HS-27A (cell line): ENCODE data around the gene INS.
A peak's percentile ranks its signal among the peaks of the same experiment; 100 is the strongest.
"Not testable (repeated sequence)": the region's sequence is repeated elsewhere in the genome, so short reads cannot be mapped to it uniquely, and the experiment has no call there.

Source experiments
- DNase-seq: peaks from one replicate; pipeline ENCODE4 v3.0.0-alpha.2; 2012; ENCODE audit warnings: low read depth, missing footprints

The INS gene

DNA sequence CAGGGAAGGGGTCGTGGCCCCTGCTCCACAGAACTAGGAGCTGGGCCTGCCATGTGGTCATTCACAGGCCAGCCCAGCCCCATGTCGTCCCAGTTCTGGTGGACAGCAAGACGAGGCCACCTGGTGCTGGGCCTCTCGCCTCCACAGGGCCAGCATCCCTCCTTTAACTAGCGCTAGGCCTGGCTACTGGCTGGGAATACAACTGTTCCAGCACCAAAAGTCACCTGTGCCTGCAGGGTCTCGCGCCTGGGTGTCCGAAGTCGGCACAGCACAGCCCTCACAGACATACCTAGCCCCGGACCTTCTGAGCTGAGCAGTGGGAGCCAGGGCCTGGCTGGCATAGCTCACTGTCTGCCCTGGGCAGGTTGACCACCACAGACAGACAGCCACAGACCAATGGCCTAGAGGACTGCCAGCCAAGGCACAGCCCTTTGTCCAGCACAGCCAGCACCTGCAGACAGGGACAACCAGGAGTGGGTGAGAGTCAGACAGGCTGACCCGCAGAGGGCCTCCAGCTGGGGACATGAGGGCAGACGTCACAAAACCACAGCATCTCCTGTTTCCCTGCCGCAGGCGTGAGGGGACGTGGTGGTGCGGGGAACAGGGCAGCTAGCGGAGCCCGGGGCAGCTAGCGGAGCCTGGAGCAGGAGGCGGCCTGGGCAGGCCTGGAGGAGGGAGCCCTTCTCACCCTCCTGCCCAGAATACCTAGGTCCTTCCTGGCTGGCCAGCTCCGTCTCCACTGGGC, 37.8 kb upstream of the INS start:
- no peak for DNase-seq

DNA sequence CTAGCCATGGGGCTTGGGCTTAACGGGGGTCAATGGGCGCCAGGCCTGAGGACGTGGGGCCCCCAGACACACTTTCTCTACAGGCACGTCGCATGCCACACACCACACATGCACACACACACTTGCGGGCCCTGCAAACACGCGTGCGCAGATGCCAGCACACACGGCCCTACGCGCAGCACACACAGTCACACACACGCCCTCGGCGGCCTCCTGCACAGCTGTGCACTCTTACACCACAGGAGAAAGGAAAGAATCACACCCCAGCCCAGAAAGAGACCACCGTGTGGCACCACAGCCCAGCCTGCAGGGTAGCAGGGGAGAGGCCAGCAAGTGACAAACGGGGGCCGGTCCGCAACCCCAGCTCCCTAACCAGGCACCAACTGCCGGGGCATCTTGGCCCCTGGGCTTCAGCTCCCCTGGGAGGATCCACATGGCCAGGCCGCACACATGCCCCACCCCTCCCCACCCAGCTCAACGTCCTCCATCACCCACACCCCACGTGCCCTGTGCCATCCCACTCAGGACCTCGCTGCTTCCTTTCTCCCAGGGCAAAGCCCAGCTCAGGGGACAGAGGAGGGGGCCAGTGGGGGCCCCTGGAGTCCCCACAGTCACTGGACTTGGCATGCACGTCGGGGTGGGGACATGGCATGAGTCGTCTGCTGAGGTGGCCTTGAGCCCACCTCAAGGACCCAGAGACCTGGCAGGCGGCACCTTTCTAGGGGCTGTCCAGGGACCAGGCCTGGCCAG, 36.9 kb upstream of the INS start:
- DNase-seq, result no peak

DNA sequence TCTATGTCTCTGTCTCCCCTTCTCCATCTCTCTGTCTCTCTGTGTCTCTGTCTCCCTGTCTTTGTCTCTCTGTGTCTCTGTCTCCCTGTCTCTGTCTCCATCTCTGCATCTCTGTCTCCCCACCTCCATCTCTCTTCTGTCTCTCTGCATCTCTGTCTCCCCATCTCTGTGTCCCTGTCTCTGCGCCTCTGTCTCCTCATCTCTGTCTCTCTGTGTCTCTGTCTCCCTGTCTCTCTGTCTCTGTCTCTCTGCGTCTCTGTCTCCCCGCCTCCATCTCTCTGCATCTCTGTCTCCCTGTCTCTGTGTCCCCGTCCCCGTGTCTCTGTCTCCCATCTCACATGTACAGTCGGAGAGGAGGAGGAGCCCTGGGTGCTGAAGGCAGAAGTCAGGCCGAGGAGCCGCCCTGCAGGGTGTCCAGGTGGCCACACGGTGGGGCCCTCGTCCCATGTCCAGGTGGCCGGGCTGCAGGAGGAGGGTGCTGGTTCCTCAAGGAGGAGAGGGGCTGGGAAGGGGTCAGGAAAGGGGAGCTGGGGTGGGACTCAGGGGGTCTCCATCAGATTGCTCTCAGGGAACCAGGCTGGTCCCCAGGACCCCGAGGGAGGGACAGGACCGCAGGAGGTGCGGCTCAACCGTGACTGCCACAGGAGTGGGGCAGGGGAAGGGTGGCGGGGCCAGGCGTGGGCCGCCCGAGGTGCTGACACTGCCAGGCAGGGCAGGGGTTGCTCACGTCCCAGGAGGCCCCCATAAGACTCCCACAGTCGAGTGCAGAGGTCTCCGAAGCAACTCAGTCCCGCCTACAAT, 36.2 kb upstream of the INS start:
- peak; percentile 11 for DNase-seq

DNA sequence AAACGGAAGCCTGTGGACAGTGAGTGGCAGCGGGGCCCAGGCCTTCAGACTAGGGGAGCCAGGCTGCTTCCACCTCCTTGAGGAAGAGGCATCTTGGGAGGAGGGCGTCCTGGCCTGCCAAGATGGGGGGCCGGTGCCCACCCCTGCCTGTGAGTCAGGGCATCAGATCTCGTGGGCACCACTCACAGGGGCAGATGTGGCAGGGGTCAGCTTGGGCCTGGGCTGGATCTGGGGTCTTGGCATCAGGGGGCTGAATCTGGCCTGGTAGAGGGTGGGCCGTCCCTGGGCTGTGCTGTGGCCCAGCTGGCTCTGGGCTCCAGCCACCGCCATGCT, 34.7 kb upstream of the INS start:
- no peak for DNase-seq

DNA sequence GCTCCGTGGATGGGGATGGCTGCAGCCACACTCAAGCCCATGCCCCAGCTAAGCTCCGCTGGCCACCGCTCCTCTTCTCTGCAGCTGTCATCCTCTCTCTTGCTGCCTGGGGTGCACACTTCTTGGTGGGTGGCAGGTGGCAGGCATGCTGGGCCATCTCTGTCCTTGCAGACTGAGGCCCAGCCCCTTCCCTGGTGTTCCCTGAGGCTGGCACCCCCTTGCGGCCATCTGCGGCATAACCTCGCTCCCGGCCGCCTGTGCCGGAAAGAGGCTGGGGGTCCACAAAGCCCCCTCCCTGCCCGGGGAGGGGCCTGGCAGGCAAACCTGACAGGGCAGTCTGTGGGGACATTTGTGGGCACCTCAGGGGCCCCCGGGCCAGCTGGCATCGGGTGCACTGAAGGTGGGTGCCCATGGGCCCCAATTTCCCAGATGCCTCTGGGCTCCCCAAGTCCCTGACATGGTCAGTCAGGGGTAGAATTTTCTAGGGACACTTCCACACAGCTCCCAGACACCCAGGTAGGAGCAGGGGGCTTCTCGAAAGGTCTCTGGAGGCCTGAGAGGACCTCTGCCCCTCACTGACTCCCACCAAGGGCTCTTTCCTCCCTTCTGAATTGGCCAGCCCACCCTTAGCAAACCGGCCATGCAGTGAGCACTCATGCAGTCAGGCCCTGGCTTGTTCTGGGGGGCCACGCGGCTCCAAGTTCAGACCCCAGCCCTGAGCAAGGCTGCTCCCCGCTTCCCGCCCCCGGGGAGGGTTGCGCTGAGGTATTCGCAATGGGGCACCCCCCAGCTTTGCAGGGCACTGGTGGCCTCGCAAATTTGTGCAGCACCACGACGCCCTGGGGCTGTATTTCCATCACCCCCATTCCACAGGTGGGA, 34.1 kb upstream of the INS start:
- no peak for DNase-seq

DNA sequence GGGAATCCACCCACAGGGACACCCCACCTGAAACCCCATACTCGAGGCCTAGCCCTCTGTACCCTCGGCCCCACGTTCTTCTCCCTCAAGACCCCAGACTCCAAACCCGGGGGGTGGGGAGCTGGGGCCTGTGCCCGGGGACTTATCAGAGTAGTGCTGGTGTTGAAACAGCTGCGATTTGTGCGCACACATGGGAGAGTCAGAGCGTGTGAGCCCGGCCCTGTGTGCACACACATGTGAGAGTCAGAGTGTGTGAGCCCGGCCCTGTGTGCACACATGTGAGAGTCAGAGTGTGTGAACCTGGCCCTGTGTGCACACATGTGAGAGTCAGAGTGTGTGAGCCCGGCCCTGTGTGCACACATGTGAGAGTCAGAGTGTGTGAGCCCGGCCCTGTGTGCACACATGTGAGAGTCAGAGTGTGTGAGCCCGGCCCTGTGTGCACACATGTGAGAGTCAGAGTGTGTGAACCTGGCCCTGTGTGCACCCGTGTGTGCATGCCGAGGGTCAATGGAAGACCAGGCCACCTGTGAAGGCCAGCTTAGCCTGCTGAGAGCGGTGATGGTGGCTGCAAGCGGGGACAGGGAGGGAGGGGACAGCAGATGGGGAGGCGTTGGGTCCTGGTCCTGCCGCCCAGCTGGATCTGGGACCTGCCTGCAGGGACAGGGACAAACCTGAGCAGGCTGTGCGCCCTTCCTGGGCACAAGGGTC, 33.0 kb upstream of the INS start:
- not testable (repeated sequence) for DNase-seq

DNA sequence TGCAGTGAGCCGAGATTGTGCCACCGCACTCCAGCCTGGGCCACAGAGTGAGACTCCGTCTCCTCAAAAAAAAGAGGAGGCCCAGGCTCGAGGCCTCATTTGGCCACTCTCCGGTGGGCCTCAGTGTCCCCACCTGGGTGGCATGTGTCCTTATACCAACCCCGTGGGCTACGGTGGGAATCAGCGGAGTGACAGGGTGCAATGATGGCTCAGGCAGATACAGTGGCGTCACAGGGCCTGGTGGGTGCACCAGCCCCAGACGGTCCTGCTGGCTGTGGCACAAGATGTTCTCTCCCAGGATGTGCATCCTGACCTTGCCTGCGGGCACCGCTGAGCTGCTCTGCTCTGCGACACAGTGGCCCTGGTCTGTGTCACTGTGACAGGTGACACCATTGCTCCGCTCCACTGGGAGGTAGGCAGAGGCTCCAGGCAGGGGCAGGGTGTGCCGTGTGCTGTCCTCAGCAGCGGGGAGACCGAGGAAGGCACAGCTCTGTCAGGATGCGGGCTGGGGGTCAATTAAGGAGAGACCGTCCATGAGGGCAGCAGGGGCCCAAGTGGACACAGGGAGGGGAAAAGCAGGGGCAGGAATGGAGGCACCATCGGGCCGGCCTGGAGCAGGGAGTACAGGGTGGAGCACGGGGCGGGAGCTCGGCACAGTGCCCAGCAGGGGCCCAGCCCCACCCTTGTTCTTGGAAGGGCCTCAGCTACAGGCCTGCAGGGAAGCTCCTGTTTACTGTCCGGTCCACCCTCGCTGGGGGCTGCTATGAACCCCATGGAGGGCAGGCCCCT, 32.3 kb upstream of the INS start:
- no peak for DNase-seq

DNA sequence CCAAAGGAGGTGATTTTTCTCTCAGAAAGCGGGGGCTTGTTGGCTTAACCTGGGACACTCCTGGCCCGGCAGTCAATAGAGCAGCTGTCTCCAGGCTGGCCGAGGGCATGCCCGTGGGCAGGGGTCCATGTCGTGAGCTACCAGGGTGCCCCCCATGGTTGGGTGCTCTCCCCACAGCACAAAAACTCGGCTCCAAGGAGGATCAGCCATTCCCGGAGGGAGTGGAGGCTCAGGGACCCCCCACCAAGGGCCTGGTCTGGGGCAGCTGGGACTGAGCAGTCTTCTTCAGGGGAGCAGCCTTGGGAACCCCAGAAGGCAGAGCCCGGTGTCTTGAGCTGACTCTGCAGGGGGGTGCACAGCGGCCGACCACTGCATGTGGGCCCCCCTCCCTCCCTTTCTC, 31.4 kb upstream of the INS start:
- no peak for DNase-seq

DNA sequence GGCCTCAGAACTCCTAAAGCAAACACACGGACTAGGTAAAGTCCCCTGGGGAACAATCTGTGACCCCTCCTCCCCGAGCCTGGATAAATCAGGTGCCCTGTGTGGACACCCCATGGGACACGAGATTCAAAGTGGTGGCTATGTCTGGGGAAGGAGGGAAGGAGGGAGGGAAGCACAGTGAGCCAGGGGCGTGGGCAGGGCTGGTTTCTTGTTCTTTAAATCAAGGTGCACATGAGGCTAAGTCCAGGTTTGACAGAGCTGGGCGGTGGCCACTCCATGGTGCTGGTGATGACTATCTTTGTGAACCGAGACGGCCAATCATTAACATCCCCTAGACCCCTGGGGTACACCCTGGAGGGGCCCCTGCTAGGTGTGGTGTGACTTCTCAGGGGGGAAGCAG, 30.9 kb upstream of the INS start:
- DNase-seq, result no peak

DNA sequence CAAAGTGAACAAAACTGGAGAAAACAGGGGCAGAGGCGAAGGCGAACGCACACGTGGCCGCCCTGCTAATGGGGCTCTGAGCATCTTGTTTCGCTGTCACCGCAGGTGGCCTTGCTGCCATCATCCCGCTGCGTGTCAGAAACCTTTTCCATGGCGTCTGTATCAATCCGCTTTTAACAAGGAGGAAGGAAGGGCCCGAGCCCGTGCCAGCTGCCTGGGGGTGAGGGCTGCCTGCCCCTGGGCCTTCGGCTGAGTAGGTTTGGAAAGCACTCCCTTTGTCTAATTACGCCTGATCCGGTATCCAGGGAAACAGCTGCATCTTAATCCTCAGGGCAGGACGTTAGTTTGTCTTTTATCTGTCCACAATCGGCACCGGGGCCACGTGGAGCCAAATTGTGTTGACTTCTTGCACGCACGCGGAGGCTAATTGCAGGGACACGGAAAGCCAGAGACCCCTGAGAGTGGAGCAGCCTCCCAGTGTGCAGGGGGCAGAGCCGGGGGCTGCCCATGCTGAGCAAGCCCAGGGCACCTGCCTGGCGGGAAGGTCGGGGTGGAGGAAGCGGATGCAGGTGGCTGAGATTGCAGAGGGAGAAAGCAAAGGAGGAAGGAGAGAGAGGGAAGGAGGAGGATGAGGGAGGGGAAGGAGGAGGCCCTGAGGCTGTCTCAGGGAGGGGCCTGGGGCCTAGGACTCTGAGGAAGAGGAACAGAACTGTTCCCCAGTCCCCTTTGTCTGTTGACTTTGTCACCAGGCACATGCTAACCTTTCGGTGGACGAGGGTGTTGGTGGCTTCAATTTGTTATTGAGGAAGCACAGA, 29.9 kb upstream of the INS start:
- DNase-seq, result no peak

DNA sequence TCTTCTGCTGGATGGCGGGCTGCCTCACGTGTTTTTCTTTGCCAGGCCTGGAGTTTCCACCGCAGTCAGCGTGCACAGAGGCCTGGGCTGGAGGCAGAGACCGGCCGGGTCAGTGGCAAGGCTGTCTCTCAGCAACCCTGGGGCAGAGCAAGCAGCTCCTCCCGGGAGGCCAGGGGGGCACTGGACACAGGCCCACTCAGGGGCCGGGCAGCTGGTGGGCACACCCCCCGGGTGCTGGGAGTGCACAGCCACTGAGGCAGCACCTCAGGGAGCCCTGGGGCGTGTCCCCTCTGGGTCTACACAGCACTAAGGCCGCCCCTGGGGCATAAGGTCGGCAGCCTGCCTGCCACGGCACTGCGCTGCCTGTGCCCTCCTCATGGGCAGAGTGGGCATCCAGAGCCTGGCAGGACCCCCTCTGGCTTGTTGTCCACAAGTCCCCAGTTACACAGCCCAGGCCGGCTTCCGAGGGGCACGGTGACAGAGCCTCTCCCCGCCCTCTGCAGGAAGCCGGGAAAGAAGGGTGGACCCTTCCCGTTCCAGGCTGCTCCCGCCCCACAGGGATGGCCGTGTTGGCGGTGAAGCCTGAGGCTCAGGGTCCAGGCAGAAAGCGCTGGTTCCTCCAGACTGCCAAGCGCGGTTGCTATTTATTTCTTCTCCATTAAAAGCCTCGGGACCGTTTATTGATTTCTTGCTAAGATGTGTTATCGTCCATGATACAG, 29.1 kb upstream of the INS start:
- DNase-seq, result no peak

DNA sequence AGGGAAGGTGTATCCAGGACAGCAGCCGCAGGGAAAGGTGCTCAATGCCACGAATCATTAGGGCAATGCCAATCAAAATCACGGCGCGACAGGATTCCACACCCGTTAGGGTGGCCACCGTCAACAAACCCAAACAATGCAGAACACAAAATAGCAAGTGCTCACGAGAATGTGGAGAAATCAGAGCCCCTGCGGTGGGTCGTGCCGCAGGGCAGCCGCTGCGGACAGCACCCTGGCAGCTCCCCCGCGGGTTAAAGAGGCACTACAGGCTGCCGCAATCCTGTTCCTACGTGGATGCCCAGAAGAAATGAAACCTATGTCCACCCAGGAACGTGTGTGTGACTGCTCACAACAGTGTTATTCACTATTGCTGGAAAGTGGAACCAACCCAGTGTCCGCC, 27.7 kb upstream of the INS start:
- no peak for DNase-seq

DNA sequence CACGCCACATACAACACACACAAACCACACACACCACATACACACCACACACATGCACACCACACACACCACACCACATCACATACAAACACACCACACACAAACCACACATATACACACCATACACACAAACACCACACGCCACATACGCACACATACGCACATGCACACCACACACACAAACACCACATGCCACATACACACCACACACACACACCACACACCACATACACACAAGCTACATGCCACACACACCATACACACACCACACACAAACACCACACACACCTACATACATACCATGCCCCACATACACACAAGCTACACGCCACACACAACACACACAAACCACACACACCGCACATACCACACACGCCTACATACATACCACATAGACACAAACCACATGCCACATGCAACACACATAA, 26.3 kb upstream of the INS start:
- no peak for DNase-seq

DNA sequence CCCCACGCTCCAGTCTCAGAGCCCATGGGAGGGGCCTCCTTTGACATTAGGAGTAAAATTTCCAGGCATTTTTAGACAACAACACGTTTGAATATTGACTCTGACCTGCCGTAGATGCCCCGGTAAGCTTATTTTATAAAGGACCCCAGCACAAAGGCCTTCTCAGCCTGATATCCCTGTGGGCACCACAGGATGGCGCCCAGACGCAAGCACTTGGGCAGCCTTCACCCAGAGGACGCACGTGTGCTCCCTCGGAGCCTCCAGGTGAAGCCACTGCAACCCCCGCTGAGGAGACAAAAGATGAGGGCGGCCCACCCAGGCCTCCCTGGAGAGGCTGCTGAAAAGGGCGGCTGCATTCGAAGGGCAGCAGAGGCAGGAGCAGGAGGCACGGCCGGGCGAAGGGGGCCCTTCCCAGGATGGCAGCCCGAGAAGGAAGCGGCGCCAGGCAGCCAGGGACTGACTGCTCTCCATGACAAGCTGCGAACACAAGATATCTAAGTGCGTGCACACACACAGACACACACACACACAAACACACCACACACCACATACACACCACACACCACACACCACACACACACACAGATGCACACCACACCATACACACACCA, 25.8 kb upstream of the INS start:
- no peak for DNase-seq

DNA sequence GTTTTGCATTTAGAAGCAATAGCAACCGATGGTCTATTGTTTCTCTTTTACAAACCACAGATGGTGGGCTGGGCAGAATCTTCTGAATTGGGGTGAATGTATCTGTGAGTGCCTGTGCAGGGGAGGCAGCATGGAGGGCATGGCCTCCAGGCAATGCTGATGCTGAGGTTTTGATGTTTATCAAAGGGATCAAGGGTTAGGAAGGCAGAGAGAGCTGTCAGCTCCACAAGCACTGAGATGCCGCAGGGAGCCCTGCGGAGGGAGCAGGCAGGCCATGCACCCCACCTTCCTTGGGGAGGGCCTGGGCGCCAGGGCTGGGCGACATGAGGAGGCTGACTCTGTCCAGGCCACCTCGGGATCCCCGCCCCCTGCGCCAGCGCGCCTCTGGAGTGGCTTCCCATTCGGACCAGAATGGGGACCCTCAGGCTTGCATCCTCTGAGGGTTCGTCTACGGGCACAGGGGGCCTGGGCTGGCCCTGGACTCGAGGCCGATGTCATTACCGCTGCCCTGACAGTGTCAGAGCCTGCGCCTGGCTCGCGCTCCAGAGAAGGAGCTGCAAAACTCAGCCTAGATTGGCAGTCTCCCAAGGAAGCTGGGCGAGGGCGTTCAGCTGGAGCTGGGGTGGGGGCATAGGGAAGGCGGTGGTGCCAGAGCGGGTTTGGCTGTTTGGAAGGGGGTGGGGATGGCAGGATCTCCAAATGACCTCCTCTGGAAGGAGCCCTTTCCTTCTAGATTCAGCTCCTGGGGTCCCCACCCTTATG, 24.5 kb upstream of the INS start:
- no peak for DNase-seq

DNA sequence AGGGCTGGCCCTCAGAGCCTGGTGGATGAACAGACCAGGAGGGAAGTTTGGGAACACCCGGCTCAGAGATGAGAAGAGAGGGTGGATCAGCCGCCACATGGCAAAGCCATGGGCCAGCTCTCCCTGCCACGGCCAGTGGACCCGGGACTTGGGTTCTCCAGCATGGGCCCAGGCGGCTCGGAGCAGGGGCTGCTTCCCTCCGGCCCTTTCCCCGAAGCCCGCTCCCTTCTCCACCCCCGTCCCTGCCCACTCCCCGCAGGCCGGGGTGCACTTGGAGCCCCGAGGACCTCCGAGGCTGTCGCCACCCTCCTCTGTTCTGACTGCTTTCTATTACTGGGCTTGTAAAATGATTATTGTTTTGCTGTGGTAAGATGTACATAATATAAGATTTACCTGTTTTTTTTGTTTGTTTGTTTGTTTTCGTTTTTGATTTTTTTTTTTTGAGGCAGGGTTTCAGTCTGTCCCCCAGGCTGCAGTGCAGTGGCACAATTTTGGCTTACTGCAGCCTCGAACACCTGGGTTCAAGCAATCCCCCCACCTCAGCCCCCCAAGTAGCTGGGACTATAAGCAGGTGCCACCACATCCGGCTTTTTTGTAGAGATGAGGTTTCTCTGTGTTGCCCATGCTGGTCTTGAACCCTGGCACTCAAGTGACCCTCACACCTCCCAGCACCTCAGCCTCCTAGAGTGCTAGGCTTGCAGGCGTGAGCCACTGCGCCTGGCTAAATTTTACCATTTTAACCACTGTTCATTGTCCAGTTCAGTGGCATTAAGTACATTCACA, 21.9 kb upstream of the INS start:
- no peak for DNase-seq

DNA sequence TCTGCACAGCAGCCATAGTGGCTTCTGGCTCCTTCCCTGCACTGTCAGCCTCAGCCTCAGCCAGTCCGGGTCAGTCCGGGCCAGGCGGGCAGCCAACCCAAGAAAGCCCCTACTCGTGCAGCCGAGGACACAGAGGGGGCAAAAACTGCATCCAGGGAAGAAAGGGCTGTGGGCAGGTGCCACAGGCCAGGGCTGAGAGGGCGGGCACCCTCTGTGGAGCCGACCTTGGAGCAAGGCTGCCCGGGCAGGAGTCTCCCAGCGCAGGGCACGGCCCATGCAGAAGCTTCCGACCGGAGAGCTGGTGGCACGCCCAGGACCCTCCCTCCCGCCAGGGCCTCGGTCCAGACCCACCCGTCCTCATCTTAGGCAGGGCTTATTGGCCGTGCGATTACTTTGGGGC, 21.1 kb upstream of the INS start:
- DNase-seq, result no peak
